ENCODE results near the gene FGFRL1.
"Not testable (repeated sequence)": the region's sequence is repeated elsewhere in the genome, so short reads cannot be mapped to it uniquely, and the experiment has no call there.

Gene FGFRL1

GRCh38 chr4:973431-974397 is 37.7 kb upstream of the FGFRL1 start, which contains the start of gene DGKQ:
Gene DGKQ, minus strand, starts transcription at chr4:973569. Its CDS starts 87 bp downstream, at chr4:973482.
- peak; percentile 89 for DNase-seq

- peak; percentile 11 for DNase-seq
Observed at GRCh38 chr4:974668-975067, 36.8 kb upstream of the FGFRL1 start.

DNA sequence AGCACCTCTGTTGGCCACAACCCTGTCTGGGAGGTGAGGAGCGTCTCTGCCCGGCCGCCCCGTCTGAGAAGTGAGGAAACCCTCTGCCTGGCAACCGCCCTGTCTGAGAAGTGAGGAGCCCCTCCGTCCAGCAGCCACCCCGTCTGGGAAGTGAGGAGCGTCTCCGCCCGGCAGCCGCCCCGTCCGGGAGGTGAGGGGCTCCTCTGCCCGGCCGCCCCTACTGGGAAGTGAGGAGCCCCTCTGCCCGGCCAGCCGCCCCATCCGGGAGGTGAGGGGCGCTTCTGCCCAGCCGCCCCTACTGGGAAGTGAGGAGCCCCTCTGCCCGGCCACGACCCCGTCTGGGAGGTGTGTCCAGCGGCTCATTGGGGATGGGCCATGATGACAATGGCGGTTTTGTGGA is 35.4 kb upstream of the FGFRL1 start:
- not testable (repeated sequence) for DNase-seq

- DNase-seq, result no peak
Observed at GRCh38 chr4:978957-979701, 32.3 kb upstream of the FGFRL1 start.

- DNase-seq, result no peak
Observed at GRCh38 chr4:982291-982690, 29.1 kb upstream of the FGFRL1 start.

GRCh38 chr4:982814-983213 is 28.6 kb upstream of the FGFRL1 start:
- no peak for DNase-seq

DNA sequence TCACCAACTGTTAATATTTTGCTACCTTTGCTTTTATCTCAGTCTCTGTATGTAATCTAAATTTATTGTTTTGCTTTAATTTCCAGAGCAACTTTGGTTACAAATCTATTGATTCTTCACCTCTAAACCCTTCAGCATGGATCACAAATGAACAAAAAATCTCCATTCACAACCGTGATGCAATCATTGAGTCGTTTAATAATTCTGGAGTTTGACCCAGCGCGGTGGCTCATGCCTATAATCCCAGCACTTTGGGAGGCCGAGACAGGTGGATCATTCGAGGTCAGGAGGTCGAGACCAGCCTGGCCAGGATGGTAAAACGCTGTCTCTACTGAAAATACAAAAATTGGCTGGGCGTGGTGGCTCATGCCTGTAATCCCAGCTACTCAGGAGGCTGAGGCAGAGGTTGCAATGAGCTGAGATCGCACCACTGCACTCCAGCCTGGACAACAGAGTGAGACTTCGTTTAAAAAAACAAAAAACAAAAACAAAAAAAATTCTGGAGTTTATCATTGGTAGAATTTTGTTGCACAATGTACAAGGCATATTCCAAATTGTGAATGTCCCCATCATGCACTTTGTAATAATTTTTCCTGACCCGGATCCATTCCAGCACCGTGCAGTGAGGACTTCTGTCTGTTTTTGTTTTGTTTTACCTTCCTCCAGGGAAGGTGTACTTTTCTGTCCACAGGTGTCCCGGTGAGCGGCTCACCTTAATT is 26.9 kb upstream of the FGFRL1 start:
- no peak for DNase-seq

GRCh38 chr4:985123-985830 is 26.1 kb upstream of the FGFRL1 start:
- peak; percentile 74 for DNase-seq

DNA sequence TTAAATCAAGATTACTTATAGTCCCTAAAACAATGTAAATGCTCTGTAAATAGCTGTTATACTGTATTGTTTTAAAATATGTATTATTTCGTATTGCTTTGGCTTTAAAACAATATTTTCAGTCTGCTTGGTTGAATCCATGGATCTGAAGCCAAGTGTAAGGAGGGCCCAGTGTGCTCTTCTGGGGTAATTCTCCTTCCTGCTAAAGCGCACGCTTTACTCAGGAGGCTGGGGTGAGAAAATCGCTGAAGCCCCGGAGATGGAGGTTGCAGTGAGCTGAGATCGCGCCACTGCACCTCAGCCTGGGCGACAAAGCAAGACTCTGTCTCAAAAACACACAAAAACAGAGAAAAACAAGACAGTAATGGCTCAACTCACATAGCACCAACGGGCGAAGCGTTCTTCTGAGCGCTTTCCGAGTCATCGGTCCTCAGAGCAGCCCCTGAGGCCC is 25.0 kb upstream of the FGFRL1 start:
- no peak for DNase-seq

DNA sequence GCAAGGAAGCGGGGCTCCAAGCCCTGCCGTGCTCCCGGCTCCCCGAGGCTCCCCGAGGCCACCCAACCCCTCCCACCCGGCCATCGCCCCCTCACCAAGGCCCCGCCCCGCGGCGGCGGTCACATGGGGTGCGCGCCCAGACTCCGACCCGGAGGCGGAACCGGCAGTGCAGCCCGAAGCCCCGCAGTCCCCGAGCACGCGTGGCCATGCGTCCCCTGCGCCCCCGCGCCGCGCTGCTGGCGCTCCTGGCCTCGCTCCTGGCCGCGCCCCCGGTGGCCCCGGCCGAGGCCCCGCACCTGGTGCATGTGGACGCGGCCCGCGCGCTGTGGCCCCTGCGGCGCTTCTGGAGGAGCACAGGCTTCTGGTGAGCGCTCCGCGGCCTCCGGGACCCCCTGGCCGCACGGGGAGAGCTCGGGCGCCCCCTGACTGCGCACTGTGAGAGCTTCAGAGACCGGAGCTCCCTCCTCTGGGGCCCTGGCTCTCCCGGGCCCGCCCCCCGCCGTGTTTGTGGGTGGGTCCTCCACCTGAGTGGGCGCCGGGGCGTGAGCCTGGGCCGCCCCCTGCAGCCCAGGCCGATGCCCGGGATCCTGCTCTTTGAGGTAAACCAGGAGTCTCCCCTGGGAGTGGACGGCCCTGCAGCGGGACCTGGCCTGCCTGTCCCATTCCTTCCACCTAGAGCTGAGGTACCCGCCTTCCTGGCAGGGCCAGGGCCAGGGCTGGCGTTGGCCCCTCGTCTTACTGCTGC is 24.4 kb upstream of the FGFRL1 start, which contains the start of gene IDUA:
Gene IDUA, plus strand, starts transcription at position 166 of the 745 bp plus-strand sequence. Its CDS starts 41 bp downstream, at position 207.
- DNase-seq, result peak; percentile 91

DNA sequence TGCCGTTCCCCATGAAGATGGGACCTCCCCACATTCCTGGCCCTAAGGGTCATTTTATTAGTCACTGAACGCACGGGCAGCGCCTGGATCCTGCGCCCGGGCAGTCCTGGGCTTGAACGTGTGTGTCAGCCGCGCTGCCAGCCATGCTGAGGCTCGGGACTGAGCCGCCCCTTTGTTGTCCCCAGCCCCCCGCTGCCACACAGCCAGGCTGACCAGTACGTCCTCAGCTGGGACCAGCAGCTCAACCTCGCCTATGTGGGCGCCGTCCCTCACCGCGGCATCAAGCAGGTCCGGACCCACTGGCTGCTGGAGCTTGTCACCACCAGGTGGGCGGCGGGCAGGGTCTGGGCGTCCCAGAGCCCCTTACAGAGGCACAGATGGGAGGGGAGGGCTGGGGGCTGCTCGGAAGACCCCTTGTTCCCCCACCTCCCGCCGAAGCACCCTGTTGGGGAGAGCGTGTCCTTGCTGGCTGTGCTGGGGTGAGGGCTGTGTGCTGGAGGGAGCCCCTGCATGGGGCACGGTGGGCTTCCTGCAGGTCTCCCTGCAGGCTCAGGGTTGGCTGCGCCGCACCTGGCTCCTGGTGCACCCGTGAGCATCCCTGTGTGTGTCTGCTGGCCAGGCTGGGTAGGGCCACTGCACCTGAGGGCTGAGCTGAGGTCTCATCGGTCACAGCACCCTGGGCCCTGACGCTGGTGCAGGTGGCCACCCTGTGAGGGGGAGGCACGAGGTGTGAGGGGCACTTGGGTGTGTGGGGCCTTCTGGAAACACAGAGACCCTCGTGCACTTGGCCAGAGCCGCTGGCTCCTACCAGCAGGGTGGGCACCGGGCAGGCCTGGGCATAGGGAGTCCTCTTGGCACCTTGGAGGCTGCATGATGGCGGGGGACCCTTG is 23.6 kb upstream of the FGFRL1 start:
- DNase-seq, result peak; percentile 15

DNA sequence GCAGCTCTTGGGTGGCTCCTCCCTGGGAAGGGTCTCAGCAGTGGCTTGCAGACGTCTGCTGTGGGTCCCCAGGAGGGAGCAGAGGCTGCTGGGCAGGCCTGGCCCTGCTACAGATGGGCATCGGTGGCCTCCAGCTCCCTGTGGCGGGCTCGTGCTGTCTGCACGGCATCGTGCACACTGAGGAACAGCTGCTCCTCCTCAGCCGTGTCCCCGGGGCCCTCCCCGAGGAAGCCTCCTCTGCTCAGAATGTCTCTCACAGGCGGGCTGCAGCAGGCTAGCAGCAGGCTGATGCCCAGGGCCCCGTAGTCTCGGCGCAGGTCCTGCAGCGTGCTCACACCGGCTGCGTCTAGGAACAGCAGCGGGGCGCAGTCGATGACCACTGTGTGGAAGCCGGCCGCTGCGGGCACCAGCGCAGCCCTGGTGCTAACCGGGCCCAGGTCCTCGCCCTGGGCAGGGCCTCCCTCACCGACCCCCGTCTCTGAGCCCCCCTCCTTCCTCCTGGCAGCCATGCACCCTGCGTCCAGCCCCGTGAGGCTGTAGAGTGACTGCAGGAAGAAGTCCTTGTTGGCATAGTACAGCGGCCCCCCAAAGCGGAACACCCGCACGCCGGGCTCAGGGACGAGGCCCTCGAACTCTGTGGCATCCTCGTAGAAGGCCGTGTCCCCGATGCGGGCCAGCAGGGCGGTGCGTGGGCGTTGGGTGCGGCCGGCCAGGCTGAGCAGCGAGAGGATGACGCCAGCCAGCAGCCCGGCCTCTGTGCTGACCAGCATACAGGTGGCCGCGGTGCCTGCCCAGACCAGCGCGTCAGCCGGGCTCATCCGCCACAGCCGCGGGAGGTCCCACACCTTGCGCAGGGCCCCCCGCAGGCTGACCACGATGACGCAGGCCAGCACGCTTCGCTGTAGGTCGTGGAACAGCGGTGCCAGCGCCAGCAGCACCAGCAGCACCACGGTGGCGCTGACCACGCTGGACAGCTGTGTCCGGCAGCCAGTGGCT is 22.4 kb upstream of the FGFRL1 start:
- peak; percentile 14 for DNase-seq

DNA sequence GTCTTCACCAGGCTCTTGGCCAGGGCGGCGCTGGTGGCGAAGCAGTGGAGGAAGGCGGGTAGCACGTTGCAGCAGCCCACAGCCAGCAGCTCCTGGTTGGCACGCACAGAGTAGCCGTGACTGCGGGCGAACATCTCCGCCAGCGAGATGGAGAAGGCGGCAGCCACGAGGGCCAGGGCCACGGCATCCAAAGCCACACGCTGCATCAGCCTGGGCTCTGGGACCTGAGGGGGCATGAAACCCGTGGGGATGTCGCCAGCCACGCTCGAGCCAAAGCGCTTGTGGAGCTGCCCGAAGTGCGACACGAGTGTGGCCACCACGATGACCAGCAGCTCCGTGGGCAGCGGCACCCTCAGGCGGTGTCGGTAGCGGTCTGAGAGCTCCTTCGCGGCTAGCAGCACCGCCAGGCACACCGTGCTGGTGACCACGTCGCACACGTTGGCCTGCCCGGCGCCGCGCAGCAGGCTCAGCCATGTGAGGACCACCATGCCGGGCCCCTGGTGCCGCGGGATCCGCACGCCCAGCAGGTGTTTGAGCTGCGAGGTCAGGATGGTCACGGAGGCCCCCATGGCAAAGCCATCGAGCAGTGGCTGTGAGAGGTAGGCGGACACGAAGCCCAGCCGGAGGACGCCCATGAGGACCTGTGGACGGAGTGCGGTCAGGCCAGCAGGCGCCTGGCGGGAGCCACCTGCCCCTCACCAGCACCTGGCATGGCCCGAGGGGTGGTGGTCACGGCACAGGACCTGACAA is 21.5 kb upstream of the FGFRL1 start:
- DNase-seq, result peak; percentile 13

DNA sequence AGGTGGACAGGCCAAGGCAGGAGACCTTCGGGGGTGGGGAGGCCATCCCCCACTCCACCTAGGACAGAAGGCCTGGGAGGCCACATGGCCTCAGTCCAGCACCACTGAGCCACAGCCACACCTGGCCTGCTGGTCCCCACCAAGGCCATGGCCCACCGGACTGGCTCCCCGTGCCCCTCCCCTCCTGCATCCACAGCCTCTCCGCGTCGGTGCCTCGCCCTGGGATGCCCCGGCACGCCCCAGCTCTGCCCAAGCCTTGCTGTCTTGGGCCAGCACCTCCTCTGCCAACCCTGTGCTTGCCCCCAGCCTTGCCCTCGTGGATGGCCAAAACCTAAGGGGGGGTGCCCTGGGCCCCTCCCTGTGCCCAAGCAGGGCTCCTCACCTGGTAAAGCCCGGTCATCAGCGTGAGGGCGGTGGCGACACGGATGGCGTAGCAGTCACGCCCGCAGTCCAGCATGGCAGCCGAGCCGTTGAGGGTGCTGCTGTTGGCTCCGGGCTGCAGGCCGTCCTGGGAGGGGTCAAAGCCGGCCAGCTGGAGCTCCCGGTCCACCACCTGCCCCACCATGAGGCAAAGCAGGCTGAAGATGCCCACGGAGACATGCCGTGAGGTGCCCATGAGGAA is 20.6 kb upstream of the FGFRL1 start:
- peak; percentile 12 for DNase-seq

DNA sequence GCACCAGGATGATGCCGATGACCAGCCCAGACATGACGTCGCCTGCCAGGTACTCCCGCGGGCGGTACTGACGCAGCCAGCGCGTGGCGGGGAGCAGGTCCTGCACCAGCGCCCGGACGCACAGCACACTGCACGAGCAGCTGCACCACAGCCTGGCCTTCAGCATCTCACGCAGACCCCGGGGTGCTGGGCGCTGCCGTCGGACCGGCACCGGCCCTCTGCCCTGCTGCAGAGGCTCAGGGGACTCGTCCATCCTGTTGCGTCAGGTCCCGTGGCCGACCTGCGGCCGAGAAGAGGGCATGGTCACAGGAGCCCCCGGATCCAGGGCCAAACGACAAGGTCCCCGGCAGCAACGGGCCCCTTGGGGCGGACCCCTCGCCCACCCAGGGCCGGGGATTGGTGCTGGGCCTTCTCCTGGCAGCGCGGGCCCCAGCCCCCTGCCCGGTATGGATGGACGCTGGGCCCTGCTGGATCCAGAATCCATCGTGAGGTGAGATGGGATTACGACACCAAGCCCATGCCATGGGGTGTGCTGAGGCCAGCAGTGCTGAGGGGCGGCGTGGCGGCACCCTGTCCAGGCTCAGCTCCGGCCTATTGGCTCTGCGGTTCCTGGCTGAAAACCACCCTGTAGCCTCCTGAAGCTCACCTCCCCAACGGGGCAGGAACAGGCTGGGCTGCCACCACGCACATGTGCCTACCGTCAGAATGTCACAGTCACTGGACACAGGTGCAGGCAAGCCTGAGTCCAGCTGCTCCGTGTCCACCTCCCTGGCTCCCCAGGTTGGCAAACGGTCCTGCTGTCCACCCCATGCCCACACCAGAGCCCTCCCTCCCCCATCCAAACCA is 19.8 kb upstream of the FGFRL1 start:
- DNase-seq, result peak; percentile 14

GRCh38 chr4:992297-993110 is 18.9 kb upstream of the FGFRL1 start:
- no peak for DNase-seq

Measured in activated CD8-positive, alpha-beta memory T cell treated with anti-CD3 and anti-CD28 coated beads, Interleukin-2, amount 50 U/mL, for 4 hours (primary cell).